ENCODE results near the gene SMPD4.
"Not testable (repeated sequence)": the region's sequence is repeated elsewhere in the genome, so short reads cannot be mapped to it uniquely, and the experiment has no call there.

- not testable (repeated sequence) for TF ChIP-seq CTCF (conservative IDR thresholded peaks at IDR 0.05; ENCODE audit: low read depth, low read length); POLR2A (IDR thresholded peaks at IDR 0.05; ENCODE audit: low read depth, low read length); USF2 (IDR thresholded peaks at IDR 0.05; ENCODE audit: low read depth, low read length); RAD21 (IDR thresholded peaks at IDR 0.05; ENCODE audit: low read length); MAZ (IDR thresholded peaks at IDR 0.05; ENCODE audit: borderline replicate concordance, low read depth, low read length)
These were observed 7.6 kb upstream of the SMPD4 start for GRCh38 chr2:130188958-130189357.

Data from IMR-90 (cell line).